HG03066 (cell line): Measurements from ENCODE around the gene MEGF11.
"Not testable (repeated sequence)": the region's sequence is repeated elsewhere in the genome, so short reads cannot be mapped to it uniquely, and the experiment has no call there.

ENCODE experiments used
- ATAC-seq: cut with Tn5 transposase; IDR thresholded peaks from one replicate; pipeline ENCODE4 v1.9.1; 2021; ENCODE audit warnings: low read depth; ENCODE audit not compliant: unreplicated experiment

Gene MEGF11

GRCh38 chr15:66278056-66278455 is 24.5 kb upstream of the MEGF11 start:
- no peak for ATAC-seq

- no peak for ATAC-seq
Measured at GRCh38 chr15:66276546-66276945, 23.0 kb upstream of the MEGF11 start.

GRCh38 chr15:66275352-66275751 is 21.8 kb upstream of the MEGF11 start:
- no peak for ATAC-seq

GRCh38 chr15:66270932-66271331 is 17.4 kb upstream of the MEGF11 start:
- ATAC-seq: no peak

GRCh38 chr15:66269326-66270090 is 16.0 kb upstream of the MEGF11 start:
- no peak for ATAC-seq

GRCh38 chr15:66264859-66265513 is 11.4 kb upstream of the MEGF11 start:
- ATAC-seq: no peak

GRCh38 chr15:66262837-66263236 is 9.3 kb upstream of the MEGF11 start:
- ATAC-seq: not testable (repeated sequence)

- no peak for ATAC-seq
Measured at GRCh38 chr15:66261056-66261455, 7.5 kb upstream of the MEGF11 start.

- ATAC-seq: no peak
Measured at GRCh38 chr15:66256692-66257091, 3.1 kb upstream of the MEGF11 start.

GRCh38 chr15:66254951-66255676 is 1.6 kb upstream of the MEGF11 start:
- no peak for ATAC-seq

GRCh38 chr15:66254089-66254950 is 770 bp upstream of the MEGF11 start:
- ATAC-seq: no peak

- ATAC-seq: no peak
Measured at GRCh38 chr15:66252685-66253417, 699 bp downstream of the MEGF11 start.

GRCh38 chr15:66251790-66252684 is 1.5 kb downstream of the MEGF11 start:
- no peak for ATAC-seq

GRCh38 chr15:66251065-66251789 is 2.3 kb downstream of the MEGF11 start:
- no peak for ATAC-seq

- ATAC-seq: no peak
Measured at GRCh38 chr15:66249605-66250174, 3.9 kb downstream of the MEGF11 start.

GRCh38 chr15:66246937-66247336 is 6.6 kb downstream of the MEGF11 start:
- ATAC-seq: no peak

- not testable (repeated sequence) for ATAC-seq
Measured at GRCh38 chr15:66245832-66246231, 7.7 kb downstream of the MEGF11 start.

- ATAC-seq: no peak
Measured at GRCh38 chr15:66241908-66242285, 11.7 kb downstream of the MEGF11 start.
